NCI-H82 (cell line): ENCODE results near the gene HECW1.
"Not testable (repeated sequence)": the region's sequence is repeated elsewhere in the genome, so short reads cannot be mapped to it uniquely, and the experiment has no call there.

ENCODE experiments used
- DNase-seq: peaks from one replicate; lab custom pipeline; 2025; lab: John Stamatoyannopoulos, UW

Gene HECW1

DNA sequence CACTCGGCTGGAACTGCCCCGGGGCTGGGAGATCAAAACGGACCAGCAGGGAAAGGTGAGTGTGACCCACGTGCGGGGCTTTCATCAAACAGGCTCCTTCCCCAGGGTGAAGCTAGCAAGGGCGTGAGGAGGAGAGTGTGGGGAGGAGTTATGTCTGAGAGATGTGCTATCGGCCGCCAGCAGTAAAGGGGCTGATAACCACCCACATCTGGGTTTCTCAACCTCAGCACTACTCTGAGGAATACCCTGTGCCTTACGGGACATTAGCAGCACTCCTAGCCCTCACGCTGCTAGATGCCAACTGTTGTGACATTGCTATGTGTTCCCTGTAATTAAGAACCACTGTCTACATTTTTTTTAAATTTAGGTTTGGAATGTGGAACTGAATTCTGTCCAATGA, 356.6 kb downstream of the HECW1 start:
- no peak for DNase-seq

DNA sequence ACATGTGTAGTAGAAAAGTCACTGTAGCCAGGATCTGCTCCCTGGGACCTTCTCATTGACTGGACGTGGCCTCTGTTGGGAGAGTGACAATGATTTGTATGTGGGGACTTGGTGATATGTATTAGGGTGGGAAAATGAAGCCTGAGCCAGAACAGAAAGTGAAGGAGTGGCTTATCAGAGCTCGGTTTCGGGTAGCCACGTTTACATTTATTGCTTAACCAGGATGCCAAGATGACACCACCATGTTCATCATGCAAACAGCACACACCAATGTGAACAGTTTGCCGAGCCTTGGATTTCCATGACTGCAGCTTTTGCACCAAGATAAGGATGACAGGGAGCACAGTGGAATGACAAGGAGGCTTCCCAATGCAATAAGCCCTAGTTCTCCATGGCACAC, 357.7 kb downstream of the HECW1 start:
- DNase-seq: no peak

DNA sequence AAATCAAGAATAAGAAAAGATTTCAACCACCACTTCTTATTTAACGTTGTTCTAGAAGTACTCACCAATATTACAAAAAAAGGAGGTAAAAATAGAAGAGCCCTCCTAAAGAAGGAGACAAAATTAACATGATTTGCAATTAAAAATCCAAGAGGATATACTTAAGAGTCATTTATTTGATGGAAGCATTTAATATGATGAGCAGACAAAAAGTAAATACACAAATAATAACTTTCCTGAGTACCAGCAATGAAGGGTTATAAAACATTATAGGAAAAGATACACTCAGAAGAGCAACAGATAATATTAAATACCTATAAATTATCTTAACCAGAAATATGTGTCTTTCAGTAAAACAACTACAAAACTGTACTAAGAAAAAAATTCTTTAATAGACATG, 363.5 kb downstream of the HECW1 start:
- DNase-seq: no peak

DNA sequence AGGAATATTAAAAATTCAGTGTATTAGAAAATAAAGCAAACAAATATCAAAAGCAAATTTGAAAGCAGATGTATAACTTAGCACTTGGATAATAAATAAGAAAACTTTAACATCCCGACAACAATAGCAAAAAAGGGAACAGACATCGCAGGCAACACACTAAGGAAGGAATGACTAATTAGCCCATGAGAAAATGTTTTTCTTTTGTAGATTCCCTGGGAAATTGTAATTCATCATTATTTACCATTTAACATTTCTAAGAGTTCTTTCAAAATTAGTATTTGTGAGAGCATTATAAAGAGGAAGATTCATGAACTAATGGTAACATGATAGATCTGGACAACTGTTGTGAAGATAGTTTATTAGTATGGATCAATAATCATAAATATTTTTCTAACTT, 364.4 kb downstream of the HECW1 start:
- DNase-seq: no peak

DNA sequence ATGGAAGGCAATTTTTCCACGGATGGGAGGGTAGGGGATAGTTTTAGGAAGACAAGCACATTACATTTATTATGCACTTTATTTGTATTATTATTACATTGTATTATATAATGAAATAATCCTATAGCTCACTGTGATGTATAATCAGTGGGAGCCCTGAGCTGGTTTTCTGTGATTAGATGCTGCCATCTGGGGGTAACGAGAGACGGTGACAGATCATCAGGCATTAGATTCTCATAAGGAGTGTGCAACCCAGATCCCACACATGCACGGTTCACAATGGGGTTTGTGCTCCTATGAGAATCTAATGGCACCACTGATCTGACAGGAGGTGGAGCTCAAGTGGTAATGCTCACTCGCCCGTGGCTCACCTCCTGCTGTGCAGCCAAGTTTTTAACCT, 366.6 kb downstream of the HECW1 start:
- peak; percentile 62 for DNase-seq

DNA sequence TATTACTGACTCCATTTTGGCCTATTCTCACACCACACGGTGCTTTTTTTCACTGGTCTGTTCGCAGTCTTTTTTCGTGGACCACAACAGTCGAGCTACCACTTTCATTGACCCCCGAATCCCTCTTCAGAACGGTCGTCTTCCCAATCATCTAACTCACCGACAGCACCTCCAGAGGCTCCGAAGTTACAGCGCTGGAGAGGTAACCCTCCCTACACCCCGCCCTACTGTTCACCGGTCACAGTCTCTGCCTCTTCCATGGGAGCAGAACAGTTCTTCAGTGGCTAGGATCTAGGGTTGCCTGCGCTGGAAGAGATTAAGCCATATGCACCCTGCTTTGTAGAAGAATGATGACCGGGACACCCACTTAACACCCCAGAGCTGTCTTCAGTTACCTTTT, 367.1 kb downstream of the HECW1 start:
- no peak for DNase-seq

DNA sequence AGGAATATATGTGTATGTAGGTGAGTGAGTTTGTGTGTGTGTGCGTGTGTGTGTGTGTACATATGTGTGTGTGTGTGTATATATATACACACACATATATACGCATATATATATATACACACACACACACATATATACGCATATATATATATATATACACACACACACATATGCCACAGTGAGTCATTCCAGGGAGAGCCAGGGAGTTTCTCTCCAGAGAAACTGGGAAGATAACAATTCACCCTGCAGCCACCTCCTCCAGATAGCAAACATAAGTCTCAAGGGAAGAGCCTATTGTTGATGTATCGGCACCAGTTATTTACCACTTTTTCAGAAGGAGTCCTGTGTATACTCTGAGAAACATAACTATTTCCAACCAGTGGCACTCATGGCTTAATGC, 368.1 kb downstream of the HECW1 start:
- DNase-seq: no peak

DNA sequence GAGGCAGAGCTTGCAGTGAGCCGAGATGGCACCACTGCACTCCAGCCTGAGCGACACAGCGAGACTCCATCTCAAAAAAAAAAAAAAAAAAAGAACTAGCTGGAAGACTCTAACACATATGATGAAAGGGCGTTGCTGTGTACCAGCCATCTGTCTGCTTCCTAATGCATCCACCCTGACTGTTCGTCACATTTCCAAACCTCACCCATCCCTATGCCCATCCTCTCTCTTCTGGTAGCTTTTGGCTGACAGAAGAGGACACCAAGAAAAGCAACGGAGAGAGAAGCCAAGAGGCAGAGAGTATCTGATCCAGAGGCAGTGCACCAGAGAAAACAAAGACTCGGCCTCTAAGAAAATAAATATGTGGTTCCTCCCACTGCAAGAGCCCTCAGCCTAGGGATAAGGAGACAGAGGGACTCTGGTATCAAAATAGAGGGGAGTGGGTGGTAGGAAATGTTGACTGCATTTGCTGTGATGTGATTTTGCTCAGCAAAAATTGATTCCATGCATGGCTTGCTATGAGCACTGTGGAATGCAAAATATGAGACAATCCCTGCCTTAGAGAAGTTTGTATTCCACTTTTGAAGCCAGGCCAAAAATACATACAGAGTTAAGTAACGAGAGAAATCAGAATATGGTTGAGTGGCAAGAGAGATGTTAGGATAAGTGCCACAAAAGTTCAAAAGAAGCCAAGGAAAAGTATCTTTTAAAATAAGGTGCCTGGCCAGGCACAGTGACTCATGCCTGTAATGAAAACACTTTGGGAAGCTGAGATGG, 369.6 kb downstream of the HECW1 start:
- no peak for DNase-seq

DNA sequence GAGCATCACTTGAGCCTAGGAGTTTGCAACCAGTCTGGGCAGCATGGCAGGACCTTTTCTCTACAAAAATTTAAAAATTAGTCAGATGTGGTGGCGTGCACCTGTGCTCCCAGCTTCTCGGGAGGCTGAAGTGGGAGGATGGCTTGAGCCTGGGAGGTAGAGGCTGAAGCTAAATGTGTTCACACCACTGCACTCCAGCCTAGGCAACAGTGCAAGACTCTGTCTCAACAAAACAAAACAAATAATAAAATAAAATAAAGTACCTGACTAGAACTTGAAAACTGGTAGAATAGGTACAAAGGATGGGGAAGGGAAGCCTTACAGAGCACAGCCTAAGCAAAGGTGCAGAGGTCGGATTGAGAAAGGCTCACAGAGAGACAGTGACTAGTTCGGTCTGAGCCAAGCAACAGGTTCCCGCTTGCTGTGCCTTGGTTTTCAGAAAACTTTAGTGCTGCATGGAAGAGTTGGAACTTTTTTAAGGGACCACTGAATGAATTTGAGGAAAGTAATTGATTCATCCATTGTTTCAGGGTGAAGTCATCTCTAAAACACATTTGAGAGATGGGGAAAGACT, 370.3 kb downstream of the HECW1 start:
- DNase-seq: no peak

DNA sequence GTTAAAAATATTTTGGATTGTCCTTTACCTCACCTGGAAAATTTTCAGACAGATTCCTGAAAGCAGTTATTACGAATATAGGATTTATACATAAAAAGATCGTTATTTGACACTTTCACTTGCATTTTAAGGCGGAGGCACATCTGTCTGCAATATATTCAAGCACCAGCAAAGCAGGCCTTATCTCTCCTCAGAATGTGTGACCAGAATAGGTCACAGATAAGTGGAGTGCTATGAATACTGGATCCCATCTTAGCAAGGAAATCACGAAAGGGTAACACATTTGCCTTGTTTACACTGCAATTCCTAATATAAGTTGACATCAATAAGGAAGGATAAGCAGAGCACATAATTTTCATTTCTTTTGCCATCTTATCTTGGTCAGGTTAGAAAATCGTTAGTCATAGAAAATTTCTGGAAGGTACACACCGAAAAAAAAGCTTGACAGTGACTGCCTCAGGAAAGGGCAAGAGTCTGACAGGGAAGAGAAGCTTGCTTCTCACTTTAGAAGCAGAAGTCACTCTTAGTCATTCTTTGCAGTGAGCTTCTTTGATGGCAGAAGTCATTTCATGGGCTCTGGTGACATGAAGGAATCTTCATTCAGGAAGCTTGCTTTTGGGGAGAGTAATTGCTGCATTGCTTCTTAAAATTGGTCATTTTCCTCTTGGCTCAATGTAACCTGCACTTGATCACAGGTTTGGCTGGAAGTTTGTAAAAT, 372.4 kb downstream of the HECW1 start:
- DNase-seq: no peak

DNA sequence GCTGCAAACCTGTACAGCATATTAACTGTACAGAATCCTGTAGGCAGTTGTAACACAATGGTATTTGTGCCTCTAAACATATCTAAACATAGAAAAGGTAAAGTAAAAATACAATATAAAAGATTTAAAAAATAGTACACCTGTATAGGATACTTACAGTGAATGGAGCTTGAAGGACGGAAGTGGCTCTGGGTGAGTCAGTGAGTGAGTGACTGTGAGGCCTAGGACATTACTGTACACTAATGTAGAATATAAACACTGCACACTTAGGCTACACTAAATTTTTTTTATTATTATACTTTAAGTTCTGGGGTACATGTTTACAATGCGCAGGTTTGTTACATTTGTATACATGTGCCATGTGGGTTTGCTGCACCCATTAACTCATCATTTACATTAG, 373.1 kb downstream of the HECW1 start:
- DNase-seq: no peak

DNA sequence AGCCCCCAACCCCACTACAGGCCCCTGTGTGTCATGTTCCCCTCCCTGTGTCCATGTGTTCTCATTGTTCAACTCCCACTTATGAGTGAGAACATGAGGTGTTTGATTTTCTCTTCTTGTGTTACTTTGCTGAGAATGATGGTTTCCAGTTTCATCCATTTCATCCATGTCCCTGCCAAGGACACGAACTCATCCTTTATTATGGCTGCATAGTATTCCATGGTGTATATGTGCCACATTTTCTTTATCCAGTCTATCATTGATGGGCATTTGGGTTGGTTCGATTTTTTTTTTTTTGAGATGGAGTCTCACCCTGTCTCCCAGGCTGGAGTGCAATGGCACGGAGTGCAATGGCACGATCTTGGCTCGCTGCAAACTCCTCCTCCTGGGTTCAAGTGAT, 373.6 kb downstream of the HECW1 start:
- not testable (repeated sequence) for DNase-seq

DNA sequence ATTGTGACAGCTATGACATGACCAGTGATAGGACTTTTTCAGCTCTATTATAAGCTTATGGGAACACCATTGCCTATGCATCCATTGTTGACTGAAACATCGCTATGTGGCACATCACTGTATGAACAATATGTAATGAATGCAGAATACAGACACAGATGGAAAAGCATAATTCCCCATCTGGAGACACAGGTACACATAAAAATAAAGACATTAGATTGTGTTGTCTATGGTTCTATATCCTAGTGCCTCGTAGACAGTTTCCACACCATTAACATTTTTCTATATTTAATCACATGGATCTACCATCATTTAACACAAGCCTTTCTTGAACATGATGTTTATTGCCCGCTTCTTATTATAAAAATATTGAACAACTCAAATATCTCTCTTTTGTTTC, 374.2 kb downstream of the HECW1 start:
- no peak for DNase-seq

DNA sequence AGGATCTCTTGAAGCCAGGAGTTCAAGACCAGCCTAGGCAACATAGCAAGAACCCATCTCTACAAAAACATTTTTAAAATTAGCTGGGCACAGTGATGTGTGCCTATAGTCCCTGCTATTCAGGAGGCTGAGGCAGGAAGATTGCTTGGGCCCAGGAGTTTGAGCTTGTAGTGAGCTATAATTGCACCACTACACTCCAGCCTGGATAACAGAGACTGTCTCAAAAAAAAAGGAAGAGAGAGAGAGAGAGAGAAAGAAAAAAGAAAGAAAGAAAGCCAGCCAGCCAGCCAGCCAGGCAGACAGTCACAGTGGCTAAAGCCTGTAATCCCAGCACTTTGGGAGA, 375.3 kb downstream of the HECW1 start:
- DNase-seq: no peak

DNA sequence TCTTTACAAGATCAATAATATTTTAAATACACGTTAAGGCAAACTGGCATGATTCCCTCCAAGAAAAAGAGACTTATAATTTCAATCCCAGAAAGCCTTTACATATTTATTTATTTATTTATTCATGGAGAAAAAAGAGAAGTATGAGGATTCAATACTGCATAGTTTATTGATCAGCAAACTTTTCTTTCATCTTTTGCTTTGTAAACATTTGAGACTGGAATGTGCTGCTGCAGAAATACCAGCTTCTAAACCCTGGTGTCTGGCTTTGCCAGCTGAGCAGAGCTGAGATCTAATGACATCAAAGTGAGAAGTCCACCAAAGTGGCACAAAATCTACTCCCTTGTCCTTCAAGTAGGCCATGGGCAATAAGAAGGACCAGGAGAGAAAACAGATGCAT, 376.8 kb downstream of the HECW1 start:
- DNase-seq: no peak

DNA sequence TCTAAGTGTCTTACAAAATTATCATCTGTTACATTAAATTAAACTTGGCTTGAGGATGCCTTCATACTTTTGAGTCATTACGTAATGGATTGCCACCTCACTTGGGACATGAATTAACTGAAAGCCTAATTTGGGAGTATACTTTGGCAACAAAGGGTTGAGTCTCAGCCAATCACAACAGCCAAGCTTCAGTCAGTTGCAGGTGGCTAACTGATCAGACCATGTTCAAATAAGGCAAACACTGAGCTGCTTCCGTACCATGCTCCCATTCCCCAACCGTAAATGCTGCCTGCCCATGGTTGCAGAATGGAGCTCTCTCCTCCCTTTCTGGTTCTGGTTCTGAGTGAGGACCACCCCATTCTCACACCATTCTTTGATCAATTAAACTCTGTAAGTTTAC, 377.6 kb downstream of the HECW1 start:
- DNase-seq: no peak

DNA sequence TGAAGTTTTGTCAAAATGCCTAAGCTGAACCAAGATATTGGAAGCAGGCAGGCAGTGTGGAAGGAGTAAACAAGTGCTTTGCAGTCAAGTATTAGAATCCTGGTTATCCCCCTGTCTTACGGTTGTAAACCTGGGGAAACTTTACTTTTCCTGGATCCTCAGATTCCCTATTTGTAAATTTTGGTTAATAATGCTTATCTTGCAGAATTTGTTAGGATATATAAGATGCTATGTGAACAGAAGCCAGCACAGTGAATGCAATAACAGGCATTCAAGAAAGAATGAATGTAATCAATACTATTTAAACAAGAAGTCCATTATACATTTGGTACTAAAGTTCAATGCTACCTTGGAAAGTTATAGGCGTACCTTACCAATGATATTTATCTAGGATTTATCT, 378.7 kb downstream of the HECW1 start:
- no peak for DNase-seq

DNA sequence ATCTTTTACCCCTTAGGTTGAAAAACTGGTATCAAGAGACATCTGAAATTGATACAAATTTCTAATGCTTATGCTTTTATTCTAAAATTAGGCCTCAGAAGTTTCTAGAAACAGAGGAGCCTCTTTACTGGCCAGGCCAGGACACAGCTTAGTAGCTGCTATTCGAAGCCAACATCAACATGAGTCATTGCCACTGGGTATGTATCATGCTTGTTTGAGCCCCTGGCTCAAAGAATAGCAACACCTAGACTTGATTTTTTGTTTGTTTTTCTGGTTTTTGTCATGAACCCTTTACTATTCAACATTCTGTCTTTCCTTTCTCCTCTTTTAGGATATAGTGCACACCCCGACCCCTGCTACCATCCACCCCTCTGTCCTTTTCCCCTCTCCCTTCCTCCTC, 379.5 kb downstream of the HECW1 start:
- no peak for DNase-seq

DNA sequence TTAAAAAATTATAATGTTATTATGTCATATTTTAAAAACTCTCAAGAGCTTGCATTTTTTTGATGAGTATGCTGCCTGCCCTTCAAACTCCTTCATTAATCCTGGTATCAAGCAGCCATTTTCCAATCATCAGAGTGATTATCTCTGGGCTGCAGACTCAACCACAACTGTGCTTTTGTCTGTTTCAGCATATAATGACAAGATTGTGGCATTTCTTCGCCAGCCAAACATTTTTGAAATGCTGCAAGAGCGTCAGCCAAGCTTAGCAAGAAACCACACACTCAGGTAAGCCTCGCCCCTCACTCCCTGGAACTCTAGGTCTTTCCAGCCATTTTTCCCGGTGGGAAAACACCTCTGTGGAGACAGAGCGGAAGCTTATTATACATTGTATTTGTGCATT, 380.4 kb downstream of the HECW1 start:
- DNase-seq: no peak

DNA sequence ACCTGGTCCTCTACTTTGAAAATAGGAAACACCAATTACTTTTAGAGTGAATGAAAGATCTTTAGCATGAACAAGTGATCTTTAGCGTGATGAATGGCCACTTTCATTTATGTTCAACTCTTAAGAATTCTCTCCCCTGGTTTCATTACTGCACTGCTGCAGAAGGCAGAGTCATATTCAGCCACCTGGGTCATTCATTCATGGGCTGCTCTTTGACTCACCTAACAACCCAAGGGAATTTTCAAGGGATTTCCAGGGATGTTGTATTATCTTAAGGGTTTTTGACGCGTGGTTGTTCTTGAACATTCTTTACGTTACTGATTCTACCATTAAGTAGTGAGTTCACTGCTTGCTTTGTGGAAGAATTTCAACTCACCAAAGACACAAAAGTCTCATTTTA, 383.1 kb downstream of the HECW1 start:
- no peak for DNase-seq

DNA sequence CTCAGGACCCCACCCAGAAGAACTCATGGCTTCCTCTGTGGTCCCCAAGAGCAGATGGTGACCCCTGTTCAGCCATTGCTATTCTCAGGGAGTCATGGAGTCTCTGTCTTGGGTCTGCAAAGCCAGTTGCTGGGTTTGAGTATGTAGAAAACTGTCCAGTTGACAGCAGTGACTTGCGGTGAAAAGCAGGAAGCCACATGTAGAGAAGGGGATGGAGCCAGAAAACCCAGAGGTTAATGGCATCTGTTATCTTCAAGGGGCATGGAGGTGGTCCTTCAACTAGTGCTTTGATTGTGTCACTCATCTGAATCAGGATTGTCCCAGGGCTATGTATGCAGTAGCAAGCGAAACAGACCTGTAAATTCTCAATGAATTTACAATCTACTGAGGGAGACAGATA, 384.1 kb downstream of the HECW1 start:
- no peak for DNase-seq

DNA sequence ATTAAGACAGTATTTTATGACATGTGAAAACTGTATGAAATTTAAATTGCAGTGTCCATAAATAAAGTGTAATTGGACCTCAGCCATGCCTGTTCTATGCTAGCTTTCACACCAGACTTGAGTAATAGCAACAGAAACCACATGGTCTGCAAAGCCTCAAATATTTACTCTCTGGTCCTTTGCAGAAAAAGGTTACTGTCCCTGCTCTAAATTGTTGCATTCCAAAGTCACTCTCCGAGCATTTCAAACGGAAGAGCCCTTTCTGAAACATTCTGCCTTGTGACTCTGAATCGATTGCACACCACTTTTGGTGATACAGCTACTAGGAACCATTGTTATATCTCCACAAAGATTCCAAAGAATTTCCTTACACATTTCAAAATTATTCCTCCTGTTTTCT, 389.4 kb downstream of the HECW1 start:
- DNase-seq: no peak

DNA sequence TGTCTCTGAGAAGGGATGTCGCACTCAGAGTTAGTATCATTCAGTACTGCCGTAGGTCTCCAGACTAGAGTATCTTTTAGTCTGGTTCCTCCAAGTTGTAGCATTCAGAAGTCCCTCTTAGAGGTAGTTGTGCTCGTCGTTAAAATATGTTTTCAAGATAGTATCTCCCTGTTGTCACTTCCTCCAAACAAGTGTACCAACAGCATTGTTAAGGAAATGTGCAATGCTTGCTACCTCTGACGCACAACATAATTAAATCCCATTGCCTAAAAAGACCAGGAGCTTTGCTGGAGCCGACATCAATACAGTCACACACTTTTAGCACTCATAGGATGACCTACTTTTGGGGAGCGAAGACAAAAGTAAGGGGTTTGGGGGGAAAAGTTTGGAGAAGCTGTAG, 390.5 kb downstream of the HECW1 start:
- DNase-seq: no peak

DNA sequence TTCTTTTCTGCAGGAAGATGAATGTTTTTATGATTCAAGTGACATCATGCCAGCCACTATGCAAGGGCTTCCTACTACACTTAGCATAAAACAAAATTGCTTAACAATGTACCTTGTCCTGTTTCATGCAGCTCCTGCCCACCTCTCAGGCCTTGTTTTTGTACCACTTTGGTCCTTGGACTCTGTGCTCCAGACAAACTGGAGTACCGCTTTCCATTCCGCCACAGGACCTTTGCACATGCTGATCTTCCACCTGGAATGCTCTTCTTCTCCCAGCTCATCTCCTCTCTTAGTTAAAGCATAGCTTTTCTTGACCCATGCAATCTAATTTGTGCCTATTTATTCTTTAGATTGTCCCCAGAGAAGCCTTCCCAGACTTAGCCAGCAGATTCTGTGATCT, 393.0 kb downstream of the HECW1 start:
- DNase-seq: no peak
